ENCODE measurements around the gene KISS1R.

KISS1R gene

DNA sequence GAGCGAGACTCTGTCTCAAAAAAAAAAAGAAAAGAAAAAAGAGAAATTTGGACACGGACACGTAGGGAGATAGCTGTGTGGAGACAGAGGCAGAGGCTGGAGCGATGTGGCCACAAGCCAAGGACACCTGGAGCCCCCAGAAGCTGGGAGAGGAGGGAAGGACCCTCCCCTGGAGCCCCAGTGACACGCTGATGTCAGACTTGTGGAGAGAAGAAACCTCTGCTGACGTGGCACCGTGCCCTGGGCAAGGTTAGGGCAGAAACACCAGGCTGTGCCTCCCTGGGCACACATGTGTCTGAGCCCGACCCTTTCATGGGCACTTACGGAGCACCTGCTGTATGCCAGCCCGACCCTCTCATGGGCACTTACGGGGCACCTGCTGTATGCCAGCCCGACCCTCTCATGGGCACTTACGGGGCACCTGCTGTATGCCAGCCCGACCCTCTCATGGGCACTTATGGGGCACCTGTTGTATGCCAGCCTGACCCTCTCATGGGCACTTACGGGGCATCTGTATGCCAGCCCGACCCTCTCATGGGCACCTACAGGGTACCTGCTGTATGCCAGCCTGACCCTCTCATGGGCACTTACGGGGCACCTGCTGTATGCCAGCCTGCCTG, 26.5 kb downstream of the KISS1R start:
- H3K18ac ChIP-seq (ENCODE audit: low read length) = peak overlapping the region; percentile 76
- peak overlapping the region; percentile 17 for H4K8ac ChIP-seq (ENCODE audit: low read depth, low read length)
- no peak overlapping the region for H2AFZ ChIP-seq (ENCODE audit: low read length)
- H3K9me3 ChIP-seq (replicated peaks in 1 of 2; ENCODE audit: control insufficient read depth in 2 of 2, insufficient read depth in 1 of 2, low read depth in 1 of 2, low read length in 2 of 2) = peaks cover 0 to 5% of the 10 kb centered on the region in 2 donors
- peaks cover 0 to 9% of the 10 kb centered on the region in 2 donors for H3K4me1 ChIP-seq (ENCODE audit: control insufficient read depth in 2 of 2, insufficient read depth in 1 of 2, low read depth in 1 of 2, low read length in 2 of 2)
- H3K4me3 ChIP-seq (ENCODE audit: low read length in 2 of 2) = no peak overlapping the region
- H3K27ac ChIP-seq (replicated peaks; ENCODE audit: low read length) = no peak overlapping the region
- H4K91ac ChIP-seq (ENCODE audit: low read depth, low read length, poor library complexity) = no peak overlapping the region
- peak overlapping the region; percentile 60 for H3K9ac ChIP-seq (ENCODE audit: low read depth, low read length, poor library complexity)
- H3K27me3 ChIP-seq (ENCODE audit: control insufficient read depth in 3 of 3, insufficient read depth in 3 of 3, low read depth in 1 of 3, low read length in 3 of 3) = no peaks in the 10 kb centered on the region
- no CpG with 5 or more reads among the region's 17 CpGs for WGBS, 2 donors (ENCODE audit: extremely low coverage in 2 of 2, insufficient read length in 2 of 2, insufficient replicate concordance in 1 of 2)
- no peak overlapping the region for H2BK12ac ChIP-seq (ENCODE audit: low read length)
- H3K79me1 ChIP-seq (ENCODE audit: low read depth, low read length) = peaks cover 50% of the 10 kb centered on the region
- peak overlapping the region; percentile 21 for H2AK5ac ChIP-seq (ENCODE audit: low read depth, low read length)
- H3K14ac ChIP-seq (ENCODE audit: low read length) = no peak overlapping the region
- no peak overlapping the region for H3K4ac ChIP-seq (ENCODE audit: low read length)
- peak overlapping the region; percentile 93 for H3K23ac ChIP-seq (ENCODE audit: low read depth, low read length, poor library complexity)
- no peak overlapping the region for H3K4me2 ChIP-seq (ENCODE audit: insufficient read depth, low read length, poor library complexity, severe bottlenecking)
- no peak overlapping the region for H2BK120ac ChIP-seq (ENCODE audit: low read depth, low read length)
- no peak overlapping the region for H2BK15ac ChIP-seq (ENCODE audit: low read length)
- no peak for DNase-seq (ENCODE audit: low spot score)
- no peak overlapping the region for H2BK5ac ChIP-seq (ENCODE audit: low read length)
- H3K36me3 ChIP-seq (replicated peaks in 1 of 2; ENCODE audit: control insufficient read depth in 2 of 2, insufficient read depth in 2 of 2, low read length in 2 of 2) = peaks cover 29 to 67% of the 10 kb centered on the region in 2 donors

GRCh38 chr19:944171-944567, 27.0 kb downstream of the KISS1R start:
- Histone ChIP-seq H3K27ac (replicated peaks; ENCODE audit: low read length) (no peak overlapping the region), H3K27me3 (ENCODE audit: control insufficient read depth in 3 of 3, insufficient read depth in 3 of 3, low read depth in 1 of 3, low read length in 3 of 3) (no peaks in the 10 kb centered on the region), H2BK15ac (ENCODE audit: low read length) (peak overlapping the region; percentile 67), H3K18ac (ENCODE audit: low read length) (peak overlapping the region; percentile 76), H3K23ac (ENCODE audit: low read depth, low read length, poor library complexity) (peak overlapping the region; percentile 93), H2BK5ac (ENCODE audit: low read length) (no peak overlapping the region), H3K4me3 (ENCODE audit: low read length in 2 of 2) (no peak overlapping the region), H3K79me1 (ENCODE audit: low read depth, low read length) (peaks cover 50% of the 10 kb centered on the region), H4K8ac (ENCODE audit: low read depth, low read length) (peak overlapping the region; percentile 17), H3K4ac (ENCODE audit: low read length) (no peak overlapping the region), H2BK12ac (ENCODE audit: low read length) (peak overlapping the region; percentile 10), H3K4me2 (ENCODE audit: insufficient read depth, low read length, poor library complexity, severe bottlenecking) (no peak overlapping the region), H3K36me3 (replicated peaks in 1 of 2; ENCODE audit: control insufficient read depth in 2 of 2, insufficient read depth in 2 of 2, low read length in 2 of 2) (peaks cover 29 to 64% of the 10 kb centered on the region in 2 donors), H2AFZ (ENCODE audit: low read length) (no peak overlapping the region), H2BK120ac (ENCODE audit: low read depth, low read length) (no peak overlapping the region), H3K9me3 (replicated peaks in 1 of 2; ENCODE audit: control insufficient read depth in 2 of 2, insufficient read depth in 1 of 2, low read depth in 1 of 2, low read length in 2 of 2) (peaks cover 0 to 5% of the 10 kb centered on the region in 2 donors), H3K4me1 (ENCODE audit: control insufficient read depth in 2 of 2, insufficient read depth in 1 of 2, low read depth in 1 of 2, low read length in 2 of 2) (peaks cover 0 to 9% of the 10 kb centered on the region in 2 donors), H4K91ac (ENCODE audit: low read depth, low read length, poor library complexity) (no peak overlapping the region), H3K14ac (ENCODE audit: low read length) (no peak overlapping the region), H3K9ac (ENCODE audit: low read depth, low read length, poor library complexity) (peak overlapping the region; percentile 60), H2AK5ac (ENCODE audit: low read depth, low read length) (peak overlapping the region; percentile 21)
- no CpG with 5 or more reads among the region's 27 CpGs for WGBS, 2 donors (ENCODE audit: extremely low coverage in 2 of 2, insufficient read length in 2 of 2, insufficient replicate concordance in 1 of 2)
- no peak for DNase-seq (ENCODE audit: low spot score)

- Histone ChIP-seq H3K27ac (replicated peaks; ENCODE audit: low read length) (no peak overlapping the region), H4K91ac (ENCODE audit: low read depth, low read length, poor library complexity) (no peak overlapping the region)
- DNase-seq (ENCODE audit: low spot score) = no peak
Observed at GRCh38 chr19:944663-945241, 27.6 kb downstream of the KISS1R start.

DNA sequence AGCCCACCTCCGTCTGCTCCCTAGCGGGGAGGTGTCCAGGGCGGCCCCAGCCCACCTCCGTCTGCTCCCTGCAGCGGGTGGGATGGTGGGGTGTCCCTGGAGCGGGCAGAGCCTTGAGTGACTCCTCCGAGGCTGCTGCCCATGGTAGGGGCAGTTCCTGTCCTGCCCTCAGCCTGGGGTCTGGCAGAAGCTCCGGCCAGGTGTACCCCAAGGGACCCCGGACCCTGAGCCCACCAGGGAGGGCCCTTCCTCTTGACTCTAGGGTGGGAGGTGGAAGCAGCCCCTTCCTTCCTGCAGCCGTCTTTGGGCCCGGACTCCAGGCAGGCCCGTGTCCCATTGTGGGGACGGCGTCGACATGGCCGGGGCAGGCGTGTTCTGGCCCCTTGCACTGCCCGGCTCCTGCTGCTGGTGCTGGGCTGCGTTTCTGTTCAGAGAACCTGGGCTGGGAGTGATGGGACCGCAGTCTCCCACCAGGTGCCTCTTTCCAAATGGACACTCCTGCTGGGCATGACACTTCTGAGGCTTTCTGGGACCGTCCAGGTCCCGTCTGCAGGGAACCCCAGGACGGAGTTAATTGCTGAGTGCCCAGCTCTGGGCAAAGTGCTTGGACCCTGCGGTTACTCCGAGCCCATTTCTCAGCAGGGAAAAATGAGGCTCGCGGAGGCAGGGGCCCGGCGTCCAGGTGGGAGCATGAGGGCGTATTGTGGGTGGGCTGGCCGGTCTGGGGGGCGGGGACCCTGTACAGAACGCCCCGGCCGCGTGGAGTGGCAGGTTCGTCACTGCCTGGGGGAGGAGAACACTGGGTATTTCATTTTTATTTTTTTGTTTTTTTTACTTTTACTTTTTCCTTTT, 28.5 kb downstream of the KISS1R start:
- Histone ChIP-seq H3K14ac (ENCODE audit: low read length) (no peak overlapping the region), H4K8ac (ENCODE audit: low read depth, low read length) (no peak overlapping the region), H3K23ac (ENCODE audit: low read depth, low read length, poor library complexity) (no peak overlapping the region), H3K4me3 (ENCODE audit: low read length in 2 of 2) (peak overlapping the region in 1 of 2 donors; percentile 63), H3K4me1 (ENCODE audit: control insufficient read depth in 2 of 2, insufficient read depth in 1 of 2, low read depth in 1 of 2, low read length in 2 of 2) (peaks cover 0 to 9% of the 10 kb centered on the region in 2 donors), H2BK12ac (ENCODE audit: low read length) (no peak overlapping the region), H3K9ac (ENCODE audit: low read depth, low read length, poor library complexity) (no peak overlapping the region), H3K18ac (ENCODE audit: low read length) (no peak overlapping the region), H3K27ac (replicated peaks; ENCODE audit: low read length) (no peak overlapping the region), H2BK5ac (ENCODE audit: low read length) (no peak overlapping the region), H2BK120ac (ENCODE audit: low read depth, low read length) (no peak overlapping the region), H4K91ac (ENCODE audit: low read depth, low read length, poor library complexity) (no peak overlapping the region), H2AK5ac (ENCODE audit: low read depth, low read length) (no peak overlapping the region), H3K27me3 (ENCODE audit: control insufficient read depth in 3 of 3, insufficient read depth in 3 of 3, low read depth in 1 of 3, low read length in 3 of 3) (no peaks in the 10 kb centered on the region), H3K4ac (ENCODE audit: low read length) (no peak overlapping the region), H3K36me3 (replicated peaks in 1 of 2; ENCODE audit: control insufficient read depth in 2 of 2, insufficient read depth in 2 of 2, low read length in 2 of 2) (peaks cover 24 to 50% of the 10 kb centered on the region in 2 donors), H3K79me1 (ENCODE audit: low read depth, low read length) (peaks cover 46% of the 10 kb centered on the region), H2BK15ac (ENCODE audit: low read length) (no peak overlapping the region), H3K4me2 (ENCODE audit: insufficient read depth, low read length, poor library complexity, severe bottlenecking) (no peak overlapping the region), H3K9me3 (replicated peaks in 1 of 2; ENCODE audit: control insufficient read depth in 2 of 2, insufficient read depth in 1 of 2, low read depth in 1 of 2, low read length in 2 of 2) (peaks cover 0 to 5% of the 10 kb centered on the region in 2 donors), H2AFZ (ENCODE audit: low read length) (no peak overlapping the region)
- DNase-seq (ENCODE audit: low spot score) = no peak
- no CpG with 5 or more reads among the region's 37 CpGs for WGBS, 2 donors (ENCODE audit: extremely low coverage in 2 of 2, insufficient read length in 2 of 2, insufficient replicate concordance in 1 of 2)

More at GRCh38 chr19:944663-945241, 27.6 kb downstream of the KISS1R start:
- no peak overlapping the region for H4K8ac ChIP-seq (ENCODE audit: low read depth, low read length)
- peaks cover 25 to 58% of the 10 kb centered on the region in 2 donors for H3K36me3 ChIP-seq (replicated peaks in 1 of 2; ENCODE audit: control insufficient read depth in 2 of 2, insufficient read depth in 2 of 2, low read length in 2 of 2)
- H2BK15ac ChIP-seq (ENCODE audit: low read length) = no peak overlapping the region
- WGBS, 2 donors (ENCODE audit: extremely low coverage in 2 of 2, insufficient read length in 2 of 2, insufficient replicate concordance in 1 of 2) = no CpG with 5 or more reads among the region's 22 CpGs
- no peak overlapping the region for H2BK12ac ChIP-seq (ENCODE audit: low read length)
- H2BK5ac ChIP-seq (ENCODE audit: low read length) = no peak overlapping the region
- peaks cover 0 to 9% of the 10 kb centered on the region in 2 donors for H3K4me1 ChIP-seq (ENCODE audit: control insufficient read depth in 2 of 2, insufficient read depth in 1 of 2, low read depth in 1 of 2, low read length in 2 of 2)
- H2AK5ac ChIP-seq (ENCODE audit: low read depth, low read length) = no peak overlapping the region
- H3K4me3 ChIP-seq (ENCODE audit: low read length in 2 of 2) = no peak overlapping the region
- H3K4ac ChIP-seq (ENCODE audit: low read length) = no peak overlapping the region
- no peak overlapping the region for H3K4me2 ChIP-seq (ENCODE audit: insufficient read depth, low read length, poor library complexity, severe bottlenecking)
- no peak overlapping the region for H3K18ac ChIP-seq (ENCODE audit: low read length)
- peak overlapping the region; percentile 93 for H3K23ac ChIP-seq (ENCODE audit: low read depth, low read length, poor library complexity)
- H3K27me3 ChIP-seq (ENCODE audit: control insufficient read depth in 3 of 3, insufficient read depth in 3 of 3, low read depth in 1 of 3, low read length in 3 of 3) = no peaks in the 10 kb centered on the region
- peaks cover 0 to 5% of the 10 kb centered on the region in 2 donors for H3K9me3 ChIP-seq (replicated peaks in 1 of 2; ENCODE audit: control insufficient read depth in 2 of 2, insufficient read depth in 1 of 2, low read depth in 1 of 2, low read length in 2 of 2)
- H3K14ac ChIP-seq (ENCODE audit: low read length) = no peak overlapping the region
- no peak overlapping the region for H2BK120ac ChIP-seq (ENCODE audit: low read depth, low read length)
- H3K9ac ChIP-seq (ENCODE audit: low read depth, low read length, poor library complexity) = no peak overlapping the region
- H3K79me1 ChIP-seq (ENCODE audit: low read depth, low read length) = peaks cover 46% of the 10 kb centered on the region
- no peak overlapping the region for H2AFZ ChIP-seq (ENCODE audit: low read length)

All from neuronal stem cell (in vitro differentiated cells).